GM12864 (cell line): ENCODE data around the gene SLC22A6.

Source experiments
- DNase-seq: peaks from one replicate; pipeline ENCODE4 v3.0.0-alpha.2; 2011; ENCODE audit warnings: low read depth
- H3K4me3 ChIP-seq: 2 replicates; pipeline ENCODE4 v1.5.1; 2011; ENCODE audit warnings: mild to moderate bottlenecking, low read depth, low read length, control low read depth
- CTCF ChIP-seq: IDR thresholded peaks from 2 replicates; pipeline ENCODE4 v1.5.1; 2011; ENCODE audit warnings: low read depth, mild to moderate bottlenecking, moderate library complexity, low read length, control low read depth, inconsistent platforms; ENCODE audit errors: missing control alignments

Gene SLC22A6

GRCh38 chr11:63019506-63019905 lies 34.7 kb upstream of the SLC22A6 start:
- DNase-seq, result no peak
- TF ChIP-seq CTCF, result no peak
- no peak overlapping the region for H3K4me3 ChIP-seq

- no peak for DNase-seq
- H3K4me3 ChIP-seq, result no peak overlapping the region
- TF ChIP-seq CTCF, result no peak
Observed at GRCh38 chr11:63017306-63017974, 32.7 kb upstream of the SLC22A6 start.

GRCh38 chr11:63015521-63016215 lies 30.9 kb upstream of the SLC22A6 start, which contains the start of gene SLC22A8:
TSS of gene SLC22A8 (minus strand) at chr11:63015841. CDS start at chr11:63014958, 883 bp downstream.
- no peak for TF ChIP-seq CTCF
- DNase-seq, result no peak
- no peak within 1 kb of the TSS for H3K4me3 ChIP-seq

- H3K4me3 ChIP-seq, result no peak overlapping the region
- TF ChIP-seq CTCF, result no peak
- DNase-seq, result no peak
Observed at GRCh38 chr11:63014408-63015055, 29.8 kb upstream of the SLC22A6 start.

- H3K4me3 ChIP-seq, result no peak overlapping the region
- no peak for DNase-seq
- no peak for TF ChIP-seq CTCF
Observed at GRCh38 chr11:63012839-63013238, 28.1 kb upstream of the SLC22A6 start.

GRCh38 chr11:63012430-63012829 lies 27.7 kb upstream of the SLC22A6 start:
- TF ChIP-seq CTCF, result no peak

More at GRCh38 chr11:63012430-63012829, 27.7 kb upstream of the SLC22A6 start:
- H3K4me3 ChIP-seq, result no peak overlapping the region
- DNase-seq, result no peak
